Activated naive CD8-positive, alpha-beta T cell (primary cell): Measurements from ENCODE around the gene SLC35B2.

ENCODE experiments used
- H3K27ac Mint-ChIP-seq: one replicate; pipeline ENCODE4 v1.8.0; 2021; ENCODE audit warnings: mixed read lengths
- H3K27me3 Mint-ChIP-seq: one replicate; pipeline ENCODE4 v1.8.0; 2021; ENCODE audit warnings: mixed read lengths
- H3K36me3 Mint-ChIP-seq: one replicate; pipeline ENCODE4 v1.8.0; 2021; ENCODE audit warnings: mixed read lengths
- H3K4me1 Mint-ChIP-seq: one replicate; pipeline ENCODE4 v1.8.0; 2021; ENCODE audit warnings: low read depth, mixed read lengths
- H3K4me3 Mint-ChIP-seq: one replicate; pipeline ENCODE4 v1.8.0; 2021; ENCODE audit warnings: mild to moderate bottlenecking, mixed read lengths
- H3K9me3 Mint-ChIP-seq: one replicate; pipeline ENCODE4 v1.8.0; 2021; ENCODE audit warnings: low read depth, mixed read lengths

Gene SLC35B2

DNA sequence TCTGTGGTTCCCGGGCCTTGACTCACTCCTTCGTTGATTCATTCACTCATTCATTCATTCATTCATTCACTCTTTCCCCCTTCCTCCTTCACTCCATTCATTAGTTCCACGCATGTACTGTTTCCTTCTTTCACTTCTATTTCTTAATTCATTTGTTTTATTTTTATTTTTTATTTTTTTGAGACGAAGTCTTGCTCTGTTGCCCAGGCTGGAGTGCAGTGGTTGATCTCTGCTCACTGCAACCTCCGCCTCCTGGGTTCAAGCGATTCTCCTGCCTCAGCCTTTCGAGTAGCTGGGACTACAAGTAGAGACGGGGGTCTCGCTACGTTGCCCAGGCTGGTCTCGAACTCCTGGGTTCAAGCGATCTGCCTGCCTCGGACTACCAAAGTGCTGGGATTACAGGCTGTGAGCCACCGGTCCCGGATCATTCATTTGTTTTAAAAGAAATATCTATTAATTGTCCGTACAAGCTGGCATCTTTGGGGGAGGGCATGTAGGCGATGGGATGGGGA is 8.4 kb upstream of the SLC35B2 start:
- Mint-ChIP-seq H3K36me3 (no peaks in the 10 kb centered on the region), H3K4me3 (peak overlapping the region; percentile 98), H3K9me3 (no peaks in the 10 kb centered on the region), H3K27me3 (no peaks in the 10 kb centered on the region), H3K27ac (peak overlapping the region; percentile 67), H3K4me1 (peaks cover 45% of the 10 kb centered on the region)

GRCh38 chr6:44265007-44265721 is 7.8 kb upstream of the SLC35B2 start, which contains the start of gene NFKBIE:
Gene NFKBIE (minus strand): TSS chr6:44265551. CDS start chr6:44265346, 205 bp downstream.
- peak within 1 kb of the TSS; percentile 98 for H3K4me3 Mint-ChIP-seq
- H3K27ac Mint-ChIP-seq = peak within 1 kb of the TSS; percentile 93
- no peaks in the 10 kb centered on the region for H3K36me3 Mint-ChIP-seq
- H3K9me3 Mint-ChIP-seq = no peaks in the 10 kb centered on the region
- H3K4me1 Mint-ChIP-seq = peaks cover 46% of the 10 kb centered on the region
- H3K27me3 Mint-ChIP-seq = no peaks in the 10 kb centered on the region

GRCh38 chr6:44264154-44265006 is 7.1 kb upstream of the SLC35B2 start:
- Mint-ChIP-seq H3K4me3 (peak overlapping the region; percentile 98), H3K36me3 (no peaks in the 10 kb centered on the region), H3K9me3 (no peaks in the 10 kb centered on the region), H3K27ac (peak overlapping the region; percentile 93), H3K27me3 (no peaks in the 10 kb centered on the region), H3K4me1 (peaks cover 38% of the 10 kb centered on the region)

GRCh38 chr6:44263354-44264100 is 6.2 kb upstream of the SLC35B2 start:
- peaks cover 41% of the 10 kb centered on the region for H3K4me1 Mint-ChIP-seq
- H3K36me3 Mint-ChIP-seq = no peaks in the 10 kb centered on the region
- peak overlapping the region; percentile 98 for H3K4me3 Mint-ChIP-seq
- no peaks in the 10 kb centered on the region for H3K9me3 Mint-ChIP-seq
- H3K27me3 Mint-ChIP-seq = no peaks in the 10 kb centered on the region
- H3K27ac Mint-ChIP-seq = peak overlapping the region; percentile 93

DNA sequence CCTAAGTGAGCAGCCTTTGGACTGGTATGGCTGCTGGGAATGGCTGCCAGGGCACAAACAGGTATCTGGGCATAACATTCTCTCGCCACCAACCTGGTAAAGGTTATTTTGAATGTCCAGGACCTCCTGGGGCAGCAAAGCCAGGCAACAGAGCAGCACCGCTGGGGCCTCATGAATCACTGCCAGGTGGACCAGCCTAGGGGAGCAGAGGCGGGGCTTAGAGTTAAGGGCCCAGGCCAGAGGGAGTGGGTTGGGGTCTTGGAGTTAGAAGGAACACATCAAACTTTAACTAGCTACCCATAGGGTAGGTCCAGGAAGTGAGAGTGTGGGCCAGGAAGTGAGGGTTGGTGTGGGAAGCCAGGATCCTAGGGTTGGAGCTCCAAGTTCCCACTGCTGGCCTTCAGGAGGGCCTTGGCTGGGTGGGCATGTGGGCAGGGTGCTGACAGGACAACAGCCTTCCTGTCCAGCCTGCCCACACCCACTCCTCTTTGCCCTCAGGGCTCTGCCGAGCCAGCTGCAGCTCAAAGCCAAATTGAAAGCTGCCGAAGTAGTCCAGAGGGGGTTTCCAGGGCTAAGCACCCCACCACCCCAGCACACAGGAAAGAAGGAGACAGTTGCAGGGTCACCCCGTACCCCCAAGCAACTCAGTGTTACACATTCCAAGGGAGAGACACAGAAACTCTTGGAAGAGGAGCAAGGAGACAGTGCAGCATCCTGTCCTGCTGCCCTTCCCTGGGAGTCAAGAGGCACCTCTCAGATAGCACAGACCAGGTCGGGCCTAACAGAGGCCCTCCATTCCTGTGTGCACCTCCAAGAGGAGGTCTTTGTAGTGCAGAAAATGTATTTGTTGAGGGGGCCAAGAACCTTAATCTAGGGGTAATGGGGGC is 5.4 kb upstream of the SLC35B2 start:
- Mint-ChIP-seq H3K27me3 (no peaks in the 10 kb centered on the region), H3K36me3 (no peaks in the 10 kb centered on the region), H3K4me1 (peaks cover 46% of the 10 kb centered on the region), H3K27ac (peak overlapping the region; percentile 93), H3K4me3 (peak overlapping the region; percentile 98), H3K9me3 (no peaks in the 10 kb centered on the region)

- H3K27me3 Mint-ChIP-seq = no peaks in the 10 kb centered on the region
- no peak overlapping the region for H3K27ac Mint-ChIP-seq
- no peaks in the 10 kb centered on the region for H3K36me3 Mint-ChIP-seq
- no peaks in the 10 kb centered on the region for H3K9me3 Mint-ChIP-seq
- H3K4me1 Mint-ChIP-seq = peaks cover 44% of the 10 kb centered on the region
- peak overlapping the region; percentile 14 for H3K4me3 Mint-ChIP-seq
Measured at GRCh38 chr6:44261581-44261980, 4.3 kb upstream of the SLC35B2 start.

GRCh38 chr6:44260451-44261297 is 3.3 kb upstream of the SLC35B2 start:
- Mint-ChIP-seq H3K4me3 (peak overlapping the region; percentile 14), H3K4me1 (peaks cover 44% of the 10 kb centered on the region), H3K9me3 (no peaks in the 10 kb centered on the region), H3K27ac (peak overlapping the region; percentile 68), H3K36me3 (no peaks in the 10 kb centered on the region), H3K27me3 (no peaks in the 10 kb centered on the region)

- H3K27ac Mint-ChIP-seq = no peak overlapping the region
- no peaks in the 10 kb centered on the region for H3K9me3 Mint-ChIP-seq
- no peak overlapping the region for H3K4me3 Mint-ChIP-seq
- H3K36me3 Mint-ChIP-seq = no peaks in the 10 kb centered on the region
- peaks cover 50% of the 10 kb centered on the region for H3K4me1 Mint-ChIP-seq
- H3K27me3 Mint-ChIP-seq = no peaks in the 10 kb centered on the region
Measured at GRCh38 chr6:44260011-44260410, 2.7 kb upstream of the SLC35B2 start.

GRCh38 chr6:44258921-44259320 is 1.6 kb upstream of the SLC35B2 start:
- no peaks in the 10 kb centered on the region for H3K36me3 Mint-ChIP-seq

GRCh38 chr6:44258325-44258863 is 1.1 kb upstream of the SLC35B2 start:
- Mint-ChIP-seq H3K4me3 (peak overlapping the region; percentile 92), H3K27me3 (no peaks in the 10 kb centered on the region), H3K9me3 (no peaks in the 10 kb centered on the region), H3K4me1 (peaks cover 61% of the 10 kb centered on the region), H3K36me3 (peaks cover 2% of the 10 kb centered on the region), H3K27ac (peak overlapping the region; percentile 96)

More at GRCh38 chr6:44258921-44259320, 1.6 kb upstream of the SLC35B2 start:
- Mint-ChIP-seq H3K4me3 (peak overlapping the region; percentile 92), H3K4me1 (peaks cover 58% of the 10 kb centered on the region), H3K27me3 (no peaks in the 10 kb centered on the region), H3K27ac (peak overlapping the region; percentile 96), H3K9me3 (no peaks in the 10 kb centered on the region)

DNA sequence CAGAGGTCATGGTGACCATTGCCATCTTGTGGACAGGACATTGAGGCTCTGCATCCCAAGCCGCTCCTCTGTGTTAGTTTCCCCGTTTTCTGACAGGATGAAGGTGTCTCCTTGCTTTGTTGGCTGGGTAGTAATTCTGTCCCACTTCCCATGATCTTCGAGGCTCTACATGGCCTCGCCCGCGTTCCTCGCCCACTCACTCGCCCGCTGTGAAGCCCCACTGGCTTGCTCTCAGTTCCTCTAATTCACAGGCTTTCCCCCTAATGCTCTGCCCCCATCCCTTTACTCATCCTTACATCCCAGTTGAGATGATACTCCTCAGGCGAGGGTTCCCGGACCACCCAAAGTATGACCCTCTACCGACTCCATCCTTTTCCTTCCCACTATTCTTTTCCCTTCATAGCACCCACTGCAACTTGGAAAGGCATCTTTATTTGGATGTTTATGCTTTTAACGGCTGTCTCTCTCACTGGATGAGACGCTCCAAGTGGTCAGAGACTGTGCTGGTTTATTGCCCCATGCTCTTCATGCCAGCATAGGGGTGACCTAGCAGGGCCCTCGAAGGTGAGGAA is 511 bp upstream of the SLC35B2 start:
- peak overlapping the region; percentile 96 for H3K27ac Mint-ChIP-seq
- peak overlapping the region; percentile 92 for H3K4me3 Mint-ChIP-seq
- H3K4me1 Mint-ChIP-seq = peaks cover 62% of the 10 kb centered on the region
- peaks cover 5% of the 10 kb centered on the region for H3K36me3 Mint-ChIP-seq
- no peaks in the 10 kb centered on the region for H3K27me3 Mint-ChIP-seq
- H3K9me3 Mint-ChIP-seq = no peaks in the 10 kb centered on the region

- Mint-ChIP-seq H3K27ac (peak overlapping the region; percentile 96), H3K4me3 (peak overlapping the region; percentile 97), H3K9me3 (no peaks in the 10 kb centered on the region), H3K36me3 (peaks cover 8% of the 10 kb centered on the region), H3K4me1 (peaks cover 65% of the 10 kb centered on the region), H3K27me3 (no peaks in the 10 kb centered on the region)
Measured at GRCh38 chr6:44256775-44257024, 628 bp downstream of the SLC35B2 start.
